B cell (primary cell): ENCODE measurements around the gene CHST10. TPM values are rescaled to one million over a fixed set of nuclear protein-coding genes. Genes with fewer than 3 reads are reported as not detected.

Experiments used
- ATAC-seq: fragments of 200-7000 bp; cut with Tn5 transposase; one replicate; pipeline ENCODE4 v1.10.0; 2021; ENCODE audit warnings: low read depth, mild to moderate bottlenecking, moderate number of reproducible peaks, moderate library complexity
- CTCF ChIA-PET: fragments of 350-600 bp; sonication (Branson Sonifier 250); formaldehyde crosslinking; loops from one replicate; lab custom pipeline; 2021; ENCODE audit warnings: antibody characterized with exemption, inconsistent platforms; lab: Charles Lee
- POLR2A ChIA-PET: fragments of 350-600 bp; sonication (Branson Sonifier 250); formaldehyde crosslinking; loops from one replicate; lab custom pipeline; 2021; ENCODE audit warnings: antibody characterized with exemption; lab: Charles Lee
- DNase-seq: peaks from one replicate; pipeline ENCODE4 v3.0.0; 2013
- H2AFZ ChIP-seq: 2 replicates; pipeline ENCODE4 v1.6.1; 2012; ENCODE audit warnings: mild to moderate bottlenecking, low read depth, low read length; ENCODE audit not compliant: insufficient read depth, poor library complexity, severe bottlenecking
- H3K27ac ChIP-seq, 2 donors: 1 replicate in 1 of 2; 2 replicates in 1 of 2; pipeline ENCODE4 v1.5.1; 2012 to 2013; ENCODE audit warnings: low read length in 2 of 2, mild to moderate bottlenecking in 2 of 2, moderate library complexity in 1 of 2
- H3K27me3 ChIP-seq, 4 experiments: fragments of 200-600 bp in 1 of 4; sonication (generic) in 1 of 4; replicated peaks in 1 of 4; 1 replicate in 2 of 4; 2 replicates in 2 of 4; pipeline versions ENCODE4 v1.6.1 to v1.7.0; 2013 to 2016; ENCODE audit warnings: low read length in 3 of 4, mild to moderate bottlenecking in 2 of 4, mixed read lengths in 1 of 4, moderate library complexity in 1 of 4; ENCODE audit not compliant: insufficient read depth in 4 of 4, control insufficient read depth in 3 of 4; ENCODE audit errors: control extremely low read depth in 1 of 4
- H3K36me3 ChIP-seq, 2 experiments: replicated peaks in 1 of 2; 1 replicate in 1 of 2; 2 replicates in 1 of 2; pipeline versions ENCODE4 v1.6.1 to v1.7.1; 2013; ENCODE audit warnings: low read length in 1 of 2; ENCODE audit not compliant: insufficient read depth in 2 of 2, control insufficient read depth in 1 of 2; ENCODE audit errors: control extremely low read depth in 1 of 2, extremely low read depth in 1 of 2
- H3K4me1 ChIP-seq, 2 donors: fragments of 200-600 bp in 1 of 2; sonication (generic) in 1 of 2; 1 replicate in 1 of 2; 2 replicates in 1 of 2; pipeline versions ENCODE4 v1.5.1 to v1.6.1; 2013 to 2017; ENCODE audit warnings: low read length in 2 of 2; ENCODE audit not compliant: control insufficient read depth in 2 of 2, insufficient read depth in 2 of 2
- H3K4me2 ChIP-seq: replicated peaks from 2 replicates; pipeline ENCODE3; 2012; ENCODE audit warnings: mild to moderate bottlenecking, low read depth, low read length; ENCODE audit not compliant: poor library complexity, severe bottlenecking
- H3K4me3 ChIP-seq, 5 experiments: fragments of 200-600 bp in 1 of 5; sonication (generic) in 1 of 5; 1 replicate in 3 of 5; 2 replicates in 2 of 5; pipeline versions ENCODE4 v1.5.1 to v1.7.0; 2011 to 2016; ENCODE audit warnings: low read length in 4 of 5, mild to moderate bottlenecking in 4 of 5, low read depth in 2 of 5, control low read depth in 1 of 5, moderate library complexity in 1 of 5; ENCODE audit not compliant: insufficient read depth in 1 of 5; ENCODE audit errors: control extremely low read depth in 1 of 5, extremely low read depth in 1 of 5
- H3K79me2 ChIP-seq: fragments of 200-600 bp; sonication (generic); one replicate; pipeline ENCODE4 v1.6.0; 2016; ENCODE audit warnings: low read length; ENCODE audit not compliant: control insufficient read depth, insufficient read depth
- H3K9ac ChIP-seq: fragments of 200-600 bp; sonication (generic); 2 replicates; pipeline ENCODE4 v1.6.1; 2017; ENCODE audit warnings: mild to moderate bottlenecking, low read length, moderate library complexity
- H3K9me3 ChIP-seq, 3 donors: one replicate each; pipeline versions ENCODE4 v1.6.1 to v1.7.1; 2013; ENCODE audit warnings: low read length in 2 of 3; ENCODE audit not compliant: control insufficient read depth in 2 of 3, insufficient read depth in 1 of 3; ENCODE audit errors: control extremely low read depth in 1 of 3
- H4K20me1 ChIP-seq: 2 replicates; pipeline ENCODE4 v1.6.0; 2012; ENCODE audit warnings: mild to moderate bottlenecking, low read length; ENCODE audit not compliant: insufficient read depth, control insufficient read depth, poor library complexity, severe bottlenecking
- H3K27ac Mint-ChIP-seq: one replicate; pipeline ENCODE4 v1.8.0; 2021; ENCODE audit warnings: mixed read lengths
- H3K27me3 Mint-ChIP-seq: one replicate; pipeline ENCODE4 v1.8.0; 2021; ENCODE audit warnings: mixed read lengths
- H3K4me1 Mint-ChIP-seq: one replicate; pipeline ENCODE4 v1.8.0; 2021; ENCODE audit warnings: mixed read lengths
- H3K4me3 Mint-ChIP-seq: one replicate; pipeline ENCODE4 v1.8.0; 2021; ENCODE audit warnings: mixed read lengths
- H3K9me3 Mint-ChIP-seq: one replicate; pipeline ENCODE4 v1.8.0; 2022; ENCODE audit warnings: mixed read lengths; ENCODE audit not compliant: insufficient read depth
- EZH2 ChIP-seq: IDR thresholded peaks from 2 replicates; pipeline ENCODE4 v1.6.1; 2012; ENCODE audit warnings: borderline replicate concordance, low read depth, mild to moderate bottlenecking, moderate library complexity, low read length; ENCODE audit not compliant: insufficient read depth, poor library complexity, severe bottlenecking
- WGBS: methylation state at CpG from one replicate; pipeline ENCODE4 v1.1.5; 2013; ENCODE audit warnings: missing lambda C conversion rate; ENCODE audit not compliant: insufficient coverage; 5-methylcytosine and 5-hydroxymethylcytosine counted together
- intact Hi-C: fragments of 100-400 bp; cut with micrococcal nuclease; formaldehyde crosslinking; loops from one replicate; pipeline ENCODE4 v1.10.0; 2022
- polyA plus RNA-seq: library from polyadenylated mRNA; depleted of rRNA; stranded (reverse); fragments of >200 nt; gene quantifications from 2 replicates; pipeline ENCODE4 v1.2.3, GENCODE V29; 2012
- total RNA-seq, 2 donors: library from RNA; stranded (reverse); fragments of 120-200 nt in 1 of 2; gene quantifications; 1 replicate in 1 of 2; 2 replicates in 1 of 2; pipeline versions ENCODE4 v1.2.3 to v1.2.4, GENCODE V29; 2013 to 2022
- TF ChIP-seq, protein P1 (sequence below): fragments of 200-600 bp; IDR thresholded peaks from one replicate; pipeline ENCODE4 v1.8.0; 2022; ENCODE audit warnings: antibody characterized with exemption, mild to moderate bottlenecking

Gene CHST10
- total and polyA plus RNA-seq, 2 donors (not counting 1 experiment from before 2014, with no cell fraction given), result 5.2 to 9.9 TPM

DNA sequence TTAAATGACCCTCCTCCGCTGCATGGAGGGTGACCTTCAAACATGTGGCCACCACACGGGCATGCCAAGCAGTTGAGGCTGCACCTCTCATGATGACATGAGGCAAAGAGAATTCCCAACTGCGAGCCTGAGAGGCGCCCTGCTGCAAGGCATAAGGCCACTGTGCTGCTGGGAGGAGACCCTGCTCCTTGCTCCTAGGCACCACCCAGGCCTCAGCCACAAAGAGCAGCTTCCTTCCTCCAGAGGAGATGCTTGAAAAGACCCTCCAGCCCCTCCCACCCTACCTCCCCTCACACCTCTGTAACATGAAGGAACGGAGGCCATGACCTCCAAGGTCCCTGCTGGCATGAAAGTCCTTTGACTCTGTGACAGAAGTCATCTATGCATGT is 11.4 kb downstream of the CHST10 start:
- H2AFZ ChIP-seq, result no peak overlapping the region
- H3K9me3 Mint-ChIP-seq, result no peaks in the 10 kb centered on the region
- H3K4me2 ChIP-seq, result no peak overlapping the region
- no peaks in the 10 kb centered on the region for H3K9me3 ChIP-seq
- DNase-seq (no peak), ATAC-seq (no peak)
- H3K4me1 ChIP-seq, result no peaks in the 10 kb centered on the region
- H3K4me3 ChIP-seq, result no peak overlapping the region
- H4K20me1 ChIP-seq, result no peaks in the 10 kb centered on the region
- H3K27ac Mint-ChIP-seq, result no peak overlapping the region
- H3K36me3 ChIP-seq, result peaks cover 0 to 11% of the 10 kb centered on the region in 2 experiments
- 100% methylated on average over 5 of the region's 5 CpGs for WGBS
- ChIA-PET POLR2A (no interaction called here), CTCF (no interaction called here)
- no peaks in the 10 kb centered on the region for H3K27me3 Mint-ChIP-seq
- no peaks in the 10 kb centered on the region for H3K27me3 ChIP-seq
- intact Hi-C loops, result no loop called here
- TF ChIP-seq, protein P1, sequence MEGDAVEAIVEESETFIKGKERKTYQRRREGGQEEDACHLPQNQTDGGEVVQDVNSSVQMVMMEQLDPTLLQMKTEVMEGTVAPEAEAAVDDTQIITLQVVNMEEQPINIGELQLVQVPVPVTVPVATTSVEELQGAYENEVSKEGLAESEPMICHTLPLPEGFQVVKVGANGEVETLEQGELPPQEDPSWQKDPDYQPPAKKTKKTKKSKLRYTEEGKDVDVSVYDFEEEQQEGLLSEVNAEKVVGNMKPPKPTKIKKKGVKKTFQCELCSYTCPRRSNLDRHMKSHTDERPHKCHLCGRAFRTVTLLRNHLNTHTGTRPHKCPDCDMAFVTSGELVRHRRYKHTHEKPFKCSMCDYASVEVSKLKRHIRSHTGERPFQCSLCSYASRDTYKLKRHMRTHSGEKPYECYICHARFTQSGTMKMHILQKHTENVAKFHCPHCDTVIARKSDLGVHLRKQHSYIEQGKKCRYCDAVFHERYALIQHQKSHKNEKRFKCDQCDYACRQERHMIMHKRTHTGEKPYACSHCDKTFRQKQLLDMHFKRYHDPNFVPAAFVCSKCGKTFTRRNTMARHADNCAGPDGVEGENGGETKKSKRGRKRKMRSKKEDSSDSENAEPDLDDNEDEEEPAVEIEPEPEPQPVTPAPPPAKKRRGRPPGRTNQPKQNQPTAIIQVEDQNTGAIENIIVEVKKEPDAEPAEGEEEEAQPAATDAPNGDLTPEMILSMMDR, result no peak
- TF ChIP-seq EZH2, result no peak
- H3K27ac ChIP-seq, result no peak overlapping the region
- H3K4me3 Mint-ChIP-seq, result no peak overlapping the region
- H3K79me2 ChIP-seq, result no peaks in the 10 kb centered on the region
- no peaks in the 10 kb centered on the region for H3K4me1 Mint-ChIP-seq
- H3K9ac ChIP-seq, result no peak overlapping the region

DNA sequence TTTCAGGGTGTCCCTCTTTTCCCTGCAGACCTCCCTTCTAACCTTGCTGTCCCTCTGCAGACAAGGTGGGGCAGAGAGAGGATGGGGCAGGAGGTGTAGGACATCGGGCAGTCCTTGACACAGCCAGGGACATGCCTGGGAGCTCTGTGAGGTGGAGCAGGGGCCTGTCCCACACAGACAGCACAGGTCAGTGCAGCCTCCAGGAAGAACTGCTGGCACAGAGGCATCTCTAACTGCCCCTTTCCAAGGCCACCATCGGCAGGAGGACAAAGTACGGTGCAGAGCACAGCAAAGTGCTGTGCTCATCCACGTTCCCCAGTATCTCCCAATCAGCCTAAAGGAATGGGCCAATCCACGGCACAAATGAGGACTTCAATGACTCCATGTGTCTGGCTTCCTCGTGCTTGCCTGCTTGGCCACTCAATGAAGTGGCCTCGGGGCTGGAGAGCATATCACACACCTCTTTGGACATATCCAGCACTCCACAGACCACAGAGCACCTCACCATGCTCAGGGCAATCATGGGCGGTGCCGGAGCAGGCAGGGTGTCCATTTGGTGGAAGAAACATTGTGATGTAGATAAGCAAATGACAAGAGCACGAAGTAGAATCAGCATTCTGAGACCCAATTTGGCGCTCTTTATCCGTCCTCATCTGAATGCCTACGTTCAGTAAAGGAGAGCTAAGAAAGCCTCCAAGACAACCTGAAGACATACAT is 11.9 kb downstream of the CHST10 start:
- 97% methylated on average over 9 of the region's 13 CpGs for WGBS
- Histone ChIP-seq H3K36me3 (peaks cover 0 to 11% of the 10 kb centered on the region in 2 experiments), H2AFZ (no peak overlapping the region), H3K4me1 (no peaks in the 10 kb centered on the region), H3K9me3 (no peaks in the 10 kb centered on the region), H3K4me2 (no peak overlapping the region), H3K4me3 (no peak overlapping the region), H3K27me3 (no peaks in the 10 kb centered on the region), H3K9ac (no peak overlapping the region), H3K27ac (no peak overlapping the region), H4K20me1 (no peaks in the 10 kb centered on the region), H3K79me2 (no peaks in the 10 kb centered on the region)
- CTCF ChIA-PET, result no interaction called here
- Mint-ChIP-seq H3K27me3 (no peaks in the 10 kb centered on the region), H3K4me1 (no peaks in the 10 kb centered on the region), H3K4me3 (no peak overlapping the region), H3K9me3 (no peaks in the 10 kb centered on the region), H3K27ac (no peak overlapping the region)
- POLR2A ChIA-PET, result no interaction called here
- no peak for DNase-seq
- TF ChIP-seq EZH2, result no peak
- TF ChIP-seq, protein P1, result no peak
- intact Hi-C loops, result no loop called here
- ATAC-seq, result no peak
